Glutamatergic neuron (in vitro differentiated cells): ENCODE measurements around the gene RAB40C. TPM values are rescaled to one million over a fixed set of nuclear protein-coding genes. Genes with fewer than 3 reads are reported as not detected.

ENCODE experiments used
- DNase-seq: peaks from one replicate; pipeline ENCODE4 v3.0.0; 2022
- H3K27ac Mint-ChIP-seq: one replicate; pipeline ENCODE4 v1.8.0; 2020; ENCODE audit warnings: mild to moderate bottlenecking, mixed read lengths, inconsistent platforms; ENCODE audit not compliant: unreplicated experiment
- H3K27me3 Mint-ChIP-seq: one replicate; pipeline ENCODE4 v1.8.0; 2020; ENCODE audit warnings: mild to moderate bottlenecking, moderate library complexity, mixed read lengths, inconsistent platforms; ENCODE audit not compliant: unreplicated experiment
- H3K36me3 Mint-ChIP-seq: one replicate; pipeline ENCODE4 v1.8.0; 2020; ENCODE audit warnings: mild to moderate bottlenecking, mixed read lengths, inconsistent platforms; ENCODE audit not compliant: unreplicated experiment
- H3K4me1 Mint-ChIP-seq: one replicate; pipeline ENCODE4 v1.8.0; 2020; ENCODE audit warnings: mild to moderate bottlenecking, low read depth, mixed read lengths, inconsistent platforms; ENCODE audit not compliant: unreplicated experiment
- H3K4me3 Mint-ChIP-seq: one replicate; pipeline ENCODE4 v1.8.0; 2020; ENCODE audit warnings: mild to moderate bottlenecking, mixed read lengths, inconsistent platforms; ENCODE audit not compliant: unreplicated experiment
- H3K9me3 Mint-ChIP-seq: one replicate; pipeline ENCODE4 v1.8.0; 2020; ENCODE audit warnings: mild to moderate bottlenecking, moderate library complexity, mixed read lengths, inconsistent platforms; ENCODE audit not compliant: unreplicated experiment
- CTCF ChIP-seq: fragments of 200-600 bp; sonication (generic); IDR thresholded peaks from one replicate; pipeline ENCODE4 v1.5.0; 2021; ENCODE audit not compliant: partially characterized antibody, unreplicated experiment
- total RNA-seq: library from RNA; stranded (reverse); fragmentation: NEBNext Ultra II Directional; extraction: Animal tissue kit (Norgen Biotek cat#: 25700); gene quantifications from one replicate; pipeline ENCODE4 v1.2.1, GENCODE V29; 2021; ENCODE audit not compliant: unreplicated experiment

RAB40C gene
- total RNA-seq, 1 donor from 2014 or later: 48.3 TPM

- peaks cover 22% of the 10 kb centered on the region for H3K27me3 Mint-ChIP-seq
- peaks cover 8% of the 10 kb centered on the region for H3K4me1 Mint-ChIP-seq
- no peak overlapping the region for H3K27ac Mint-ChIP-seq
- H3K4me3 Mint-ChIP-seq: no peak overlapping the region
- no peaks in the 10 kb centered on the region for H3K36me3 Mint-ChIP-seq
- TF ChIP-seq CTCF: no peak
- no peak for DNase-seq
- H3K9me3 Mint-ChIP-seq: peaks cover 17% of the 10 kb centered on the region
These were observed 43.6 kb downstream of the RAB40C start for GRCh38 chr16:633336-634050.

- Mint-ChIP-seq H3K27me3 (peaks cover 16% of the 10 kb centered on the region), H3K36me3 (no peaks in the 10 kb centered on the region)
These were observed 44.3 kb downstream of the RAB40C start for GRCh38 chr16:634051-634670.

GRCh38 chr16:634996-635395, 45.1 kb downstream of the RAB40C start:
- no peaks in the 10 kb centered on the region for H3K4me1 Mint-ChIP-seq
- H3K4me3 Mint-ChIP-seq: peak overlapping the region; percentile 61
- DNase-seq: no peak

More at GRCh38 chr16:634051-634670, 44.3 kb downstream of the RAB40C start:
- peaks cover 14% of the 10 kb centered on the region for H3K9me3 Mint-ChIP-seq
- H3K4me1 Mint-ChIP-seq: peaks cover 3% of the 10 kb centered on the region
- peak overlapping the region; percentile 46 for H3K4me3 Mint-ChIP-seq
- H3K27ac Mint-ChIP-seq: no peak overlapping the region
- no peak for DNase-seq
- TF ChIP-seq CTCF: no peak

GRCh38 chr16:635573-636205, 45.8 kb downstream of the RAB40C start:
- Mint-ChIP-seq H3K4me1 (peaks cover 2% of the 10 kb centered on the region), H3K9me3 (peaks cover 8% of the 10 kb centered on the region), H3K4me3 (peak overlapping the region; percentile 49), H3K36me3 (no peaks in the 10 kb centered on the region), H3K27ac (no peak overlapping the region), H3K27me3 (peaks cover 10% of the 10 kb centered on the region)
- DNase-seq: no peak
- TF ChIP-seq CTCF: no peak

More at GRCh38 chr16:634996-635395, 45.1 kb downstream of the RAB40C start:
- no peak for TF ChIP-seq CTCF
- Mint-ChIP-seq H3K9me3 (peaks cover 8% of the 10 kb centered on the region), H3K36me3 (no peaks in the 10 kb centered on the region), H3K27me3 (peaks cover 10% of the 10 kb centered on the region), H3K27ac (no peak overlapping the region)
